Measurements from ENCODE around the gene ZNF12.

Gene ZNF12

DNA sequence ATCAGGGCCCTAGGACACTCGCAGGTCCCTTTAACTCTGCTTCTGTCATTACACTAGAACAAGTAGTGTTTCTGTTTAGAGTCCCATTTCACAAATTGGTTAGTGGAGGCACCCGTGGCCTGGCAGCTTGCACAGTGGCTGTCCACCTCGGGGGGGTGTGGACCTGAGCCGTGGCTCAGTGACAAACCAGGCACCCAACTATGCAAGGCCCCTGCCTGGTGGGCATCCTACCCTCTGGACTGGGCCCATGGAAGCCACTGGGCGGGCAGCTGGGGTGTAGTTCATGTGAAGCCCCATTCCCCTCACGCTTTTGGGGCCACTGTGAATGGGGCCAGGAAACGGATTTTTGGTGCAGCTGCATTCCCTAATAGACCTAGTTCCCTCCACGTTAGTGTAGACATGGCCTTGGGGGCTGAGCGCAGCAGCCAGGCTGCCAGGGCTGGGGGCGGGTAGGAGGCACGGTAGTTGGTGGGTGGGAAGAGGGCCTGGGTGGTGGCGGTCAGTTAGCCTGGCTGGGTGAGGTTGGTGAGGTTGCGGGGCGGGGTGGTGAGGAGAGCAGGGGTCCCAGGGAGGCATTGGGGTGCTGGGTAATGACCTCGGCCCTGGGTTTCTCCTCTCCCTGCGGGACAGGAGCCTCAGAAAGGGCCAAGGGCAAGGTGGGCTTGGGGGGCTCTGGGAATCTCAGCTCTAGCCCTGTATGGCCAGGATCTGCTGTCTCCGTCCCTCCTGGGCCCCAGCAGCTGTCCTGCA lies 50.9 kb downstream of the ZNF12 start:
- no peak overlapping the region for H3K27ac Mint-ChIP-seq
- H3K27me3 Mint-ChIP-seq, result no peaks in the 10 kb centered on the region
- no peak overlapping the region for H3K4me3 Mint-ChIP-seq
- peaks cover 39% of the 10 kb centered on the region for H3K36me3 Mint-ChIP-seq (ENCODE audit: low read depth)
- DNase-seq, result no peak
- peaks cover 5% of the 10 kb centered on the region for H3K9me3 Mint-ChIP-seq
- H3K4me1 Mint-ChIP-seq (ENCODE audit: low read depth), result peaks cover 6% of the 10 kb centered on the region

DNA sequence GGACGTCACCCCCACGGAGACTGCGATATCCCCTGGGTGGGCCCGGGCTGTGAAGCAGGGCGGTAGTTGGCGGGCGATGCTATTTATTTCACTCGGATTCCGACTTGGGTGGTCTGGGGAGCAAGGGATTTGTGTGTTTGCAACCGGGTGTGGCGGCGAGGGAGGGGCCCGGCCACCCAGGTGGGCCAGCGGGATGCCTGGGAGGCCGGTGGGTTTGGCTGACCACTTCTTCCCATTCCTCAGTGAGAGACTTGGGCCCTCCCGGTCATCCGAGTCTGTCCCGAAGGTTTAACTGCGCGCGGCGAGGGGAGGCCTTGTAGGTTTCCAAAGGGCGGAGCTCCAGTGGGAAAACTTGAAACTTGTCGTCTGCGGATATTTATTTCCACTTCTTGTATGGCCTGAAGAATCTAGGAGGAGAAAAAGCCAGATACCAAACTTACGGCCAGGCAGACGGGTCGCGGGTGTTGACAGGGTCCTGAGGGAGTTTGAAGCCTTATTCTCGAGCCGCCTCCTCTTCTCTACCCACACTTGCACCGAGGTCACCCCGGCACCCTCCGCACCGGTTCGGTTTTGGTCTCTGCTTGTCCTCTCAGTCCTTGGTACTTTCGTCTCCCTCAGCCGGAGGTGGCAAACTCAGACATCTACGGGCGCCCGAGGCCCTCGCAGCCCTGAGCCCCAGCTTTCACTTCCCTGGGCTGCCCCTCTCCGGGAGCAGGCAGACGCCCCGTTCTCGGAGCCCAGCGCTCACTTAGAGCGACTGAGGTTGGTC lies 51.7 kb downstream of the ZNF12 start:
- H3K36me3 Mint-ChIP-seq (ENCODE audit: low read depth), result peaks cover 46% of the 10 kb centered on the region
- H3K9me3 Mint-ChIP-seq, result peaks cover 7% of the 10 kb centered on the region
- peaks cover 6% of the 10 kb centered on the region for H3K4me1 Mint-ChIP-seq (ENCODE audit: low read depth)
- H3K27ac Mint-ChIP-seq, result no peak overlapping the region
- H3K4me3 Mint-ChIP-seq, result no peak overlapping the region
- no peaks in the 10 kb centered on the region for H3K27me3 Mint-ChIP-seq
- DNase-seq, result no peak

DNA sequence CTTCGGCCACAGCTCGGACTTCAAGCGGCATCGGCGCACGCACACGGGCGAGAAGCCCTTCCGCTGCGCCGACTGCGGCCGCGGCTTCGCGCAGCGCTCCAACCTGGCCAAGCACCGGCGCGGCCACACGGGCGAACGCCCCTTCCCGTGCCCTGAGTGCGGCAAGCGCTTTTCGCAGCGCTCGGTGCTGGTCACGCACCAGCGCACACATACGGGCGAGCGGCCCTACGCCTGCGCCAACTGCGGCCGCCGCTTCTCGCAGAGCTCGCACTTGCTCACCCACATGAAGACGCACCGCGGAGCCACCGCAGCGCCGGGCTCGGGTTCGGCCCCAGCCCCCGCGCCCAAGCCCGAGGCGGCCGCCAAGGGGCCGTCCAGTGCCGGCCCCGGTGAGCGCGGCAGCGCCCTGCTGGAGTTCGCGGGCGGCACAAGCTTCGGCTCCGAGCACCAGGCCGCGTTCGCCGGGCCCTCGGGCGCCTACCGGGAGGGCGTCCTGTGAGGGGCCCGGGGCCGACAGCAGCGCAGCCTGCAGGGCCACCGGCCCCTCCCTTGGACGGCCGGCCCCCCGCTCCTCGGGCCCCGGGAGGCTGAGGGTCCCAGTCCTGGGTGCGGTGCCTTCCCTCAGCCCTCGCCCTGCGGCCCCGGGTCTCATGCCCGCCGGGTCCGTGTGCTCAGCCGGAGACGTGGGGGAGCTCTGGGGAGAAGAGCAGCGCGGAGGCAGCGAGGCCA lies 52.5 kb downstream of the ZNF12 start:
- no peak for DNase-seq
- H3K27me3 Mint-ChIP-seq, result no peaks in the 10 kb centered on the region
- H3K4me1 Mint-ChIP-seq (ENCODE audit: low read depth), result peaks cover 6% of the 10 kb centered on the region
- H3K4me3 Mint-ChIP-seq, result no peak overlapping the region
- H3K9me3 Mint-ChIP-seq, result peaks cover 7% of the 10 kb centered on the region
- peaks cover 54% of the 10 kb centered on the region for H3K36me3 Mint-ChIP-seq (ENCODE audit: low read depth)
- H3K27ac Mint-ChIP-seq, result no peak overlapping the region

DNA sequence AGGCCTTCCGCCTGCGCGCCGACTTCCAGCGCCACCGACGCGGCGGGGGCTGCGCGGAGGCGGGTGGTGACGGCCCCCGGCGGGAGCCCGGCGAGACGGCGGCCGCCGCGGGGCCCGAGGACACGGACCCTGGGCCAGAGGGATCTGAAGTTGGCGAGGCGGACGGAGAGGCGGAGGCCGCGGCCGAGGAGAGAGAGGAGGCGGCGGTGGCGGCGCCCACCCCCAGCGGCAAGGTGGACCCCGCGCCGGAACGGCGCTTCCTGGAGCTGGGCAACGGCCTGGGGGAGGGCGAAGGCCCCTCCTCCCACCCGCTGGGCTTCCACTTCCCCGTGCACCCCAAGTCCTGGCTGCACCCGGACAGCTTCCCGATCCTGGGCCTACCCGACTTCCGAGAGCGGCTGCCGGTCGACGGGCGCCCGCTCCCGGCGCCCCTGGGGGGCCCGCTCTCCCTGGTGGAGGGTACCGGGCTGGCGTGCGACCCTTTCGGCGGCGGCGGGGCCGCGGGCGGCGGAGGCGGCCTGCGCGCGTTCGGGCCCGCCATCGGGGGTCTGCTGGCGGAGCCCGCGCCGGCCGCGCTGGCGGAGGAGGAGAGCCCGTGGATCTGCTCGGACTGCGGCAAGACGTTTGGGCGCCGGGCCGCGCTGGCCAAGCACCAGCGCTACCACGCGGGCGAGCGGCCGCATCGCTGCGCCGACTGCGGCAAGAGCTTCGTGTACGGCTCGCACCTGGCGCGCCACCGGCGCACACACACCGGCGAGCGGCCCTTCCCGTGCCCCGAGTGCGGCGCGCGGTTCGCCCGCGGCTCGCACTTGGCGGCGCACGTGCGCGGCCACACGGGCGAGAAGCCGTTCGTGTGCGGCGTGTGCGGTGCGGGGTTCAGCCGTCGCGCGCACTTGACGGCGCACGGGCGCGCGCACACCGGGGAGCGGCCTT lies 53.4 kb downstream of the ZNF12 start:
- Mint-ChIP-seq H3K36me3 (ENCODE audit: low read depth) (peaks cover 63% of the 10 kb centered on the region), H3K9me3 (peaks cover 7% of the 10 kb centered on the region), H3K4me3 (no peak overlapping the region), H3K4me1 (ENCODE audit: low read depth) (no peaks in the 10 kb centered on the region), H3K27me3 (no peaks in the 10 kb centered on the region), H3K27ac (no peak overlapping the region)
- DNase-seq, result peak; percentile 22

DNA sequence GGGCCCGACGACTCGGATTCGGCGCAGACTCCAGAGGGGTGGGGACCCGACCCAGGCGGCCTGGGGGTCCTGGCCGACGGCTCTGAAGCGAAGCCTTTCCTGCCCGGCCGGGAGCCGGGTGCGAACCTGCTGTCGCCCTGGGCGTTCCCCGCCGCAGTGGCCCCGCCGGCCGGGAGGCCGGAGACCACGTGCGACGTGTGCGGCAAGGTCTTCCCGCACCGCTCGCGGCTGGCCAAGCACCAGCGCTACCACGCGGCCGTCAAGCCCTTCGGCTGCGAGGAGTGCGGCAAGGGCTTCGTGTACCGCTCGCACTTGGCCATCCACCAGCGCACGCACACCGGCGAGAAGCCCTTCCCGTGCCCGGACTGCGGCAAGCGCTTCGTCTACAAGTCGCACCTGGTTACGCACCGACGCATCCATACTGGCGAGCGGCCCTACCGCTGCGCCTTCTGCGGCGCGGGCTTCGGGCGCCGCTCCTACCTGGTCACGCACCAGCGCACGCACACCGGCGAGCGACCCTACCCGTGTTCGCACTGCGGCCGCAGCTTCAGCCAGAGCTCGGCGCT lies 54.2 kb downstream of the ZNF12 start:
- H3K4me3 Mint-ChIP-seq, result no peak overlapping the region
- no peak overlapping the region for H3K27ac Mint-ChIP-seq
- H3K27me3 Mint-ChIP-seq, result no peaks in the 10 kb centered on the region
- H3K4me1 Mint-ChIP-seq (ENCODE audit: low read depth), result no peaks in the 10 kb centered on the region
- DNase-seq, result peak; percentile 22
- peaks cover 71% of the 10 kb centered on the region for H3K36me3 Mint-ChIP-seq (ENCODE audit: low read depth)
- H3K9me3 Mint-ChIP-seq, result peaks cover 7% of the 10 kb centered on the region

DNA sequence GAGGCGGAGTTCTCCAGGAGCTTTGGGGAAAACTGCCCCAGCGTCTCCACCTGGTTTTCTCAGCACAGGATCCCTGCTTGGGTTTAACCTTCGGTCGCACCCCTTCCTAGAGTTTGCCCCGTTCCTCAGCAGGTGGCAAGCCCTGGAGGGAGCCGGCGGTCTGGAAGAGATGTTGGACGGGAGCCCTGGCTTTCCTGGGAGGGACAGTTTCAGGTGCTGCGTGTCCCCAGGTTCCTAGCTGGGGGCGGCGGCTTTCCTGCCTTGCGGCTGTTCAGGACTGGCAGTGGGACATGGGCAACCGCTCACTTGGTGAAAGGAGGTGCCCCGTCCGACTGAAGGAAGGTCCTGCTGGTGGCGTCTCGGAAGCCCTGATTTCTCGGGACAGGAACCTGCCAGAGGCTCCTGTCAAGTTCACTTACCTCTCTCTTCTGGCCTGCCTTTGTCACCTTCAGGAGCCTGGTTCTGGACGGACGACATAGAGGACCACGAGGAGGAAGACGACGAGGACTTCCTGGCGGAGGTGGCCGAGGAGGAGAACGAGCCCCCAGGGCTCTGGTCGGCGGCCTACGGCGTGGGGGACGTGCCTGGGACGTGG lies 54.8 kb downstream of the ZNF12 start:
- peaks cover 7% of the 10 kb centered on the region for H3K9me3 Mint-ChIP-seq
- H3K4me1 Mint-ChIP-seq (ENCODE audit: low read depth), result no peaks in the 10 kb centered on the region
- peaks cover 74% of the 10 kb centered on the region for H3K36me3 Mint-ChIP-seq (ENCODE audit: low read depth)
- peak; percentile 23 for DNase-seq
- no peak overlapping the region for H3K4me3 Mint-ChIP-seq
- no peak overlapping the region for H3K27ac Mint-ChIP-seq
- H3K27me3 Mint-ChIP-seq, result no peaks in the 10 kb centered on the region

DNA sequence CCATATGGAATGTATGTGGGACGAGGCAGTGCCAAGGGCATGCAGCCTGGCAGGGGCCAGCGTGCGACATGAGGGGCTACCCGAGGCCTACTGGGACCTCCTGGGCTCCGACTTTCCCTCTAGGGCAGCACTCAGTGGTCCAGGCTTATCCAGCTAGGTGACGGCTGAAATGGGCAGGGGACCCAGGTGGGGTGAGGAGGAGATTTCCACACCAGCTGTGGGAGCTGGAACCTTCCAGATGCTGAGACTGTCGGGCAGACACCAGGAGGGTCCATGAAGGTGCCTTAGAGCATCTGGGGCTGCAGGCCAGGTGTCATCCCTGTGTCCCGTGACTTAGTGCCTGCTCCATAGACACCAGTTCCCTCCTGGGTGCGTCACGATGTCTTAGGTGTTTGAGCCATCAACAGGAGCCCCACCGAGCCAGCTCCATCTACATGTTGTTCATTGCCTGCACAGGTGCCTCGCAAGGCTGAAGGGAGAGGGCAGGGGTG lies 56.2 kb downstream of the ZNF12 start:
- Mint-ChIP-seq H3K4me3 (no peak overlapping the region), H3K27ac (no peak overlapping the region), H3K4me1 (ENCODE audit: low read depth) (no peaks in the 10 kb centered on the region), H3K9me3 (peaks cover 7% of the 10 kb centered on the region), H3K36me3 (ENCODE audit: low read depth) (peaks cover 79% of the 10 kb centered on the region), H3K27me3 (no peaks in the 10 kb centered on the region)
- DNase-seq, result no peak

DNA sequence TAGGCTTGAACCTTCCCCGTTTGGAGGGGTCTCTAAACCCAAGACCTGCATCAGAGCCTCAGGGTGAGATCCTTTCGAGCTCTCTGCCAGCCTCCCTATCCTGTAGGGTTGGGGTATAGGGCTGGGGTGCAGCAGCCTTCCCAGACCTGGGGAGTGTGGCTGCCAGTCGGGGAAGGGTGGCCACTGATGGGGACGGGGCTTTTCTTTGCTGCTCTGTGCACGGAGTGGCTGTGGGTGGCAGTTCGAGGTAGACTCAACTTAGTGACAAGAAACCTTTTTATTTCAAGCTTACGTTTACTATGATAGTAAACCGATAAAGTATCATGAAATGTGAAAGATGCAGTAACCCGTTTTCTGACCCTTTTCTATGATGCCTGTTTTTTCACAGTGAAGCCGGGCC lies 56.7 kb downstream of the ZNF12 start:
- H3K9me3 Mint-ChIP-seq, result peaks cover 7% of the 10 kb centered on the region
- no peaks in the 10 kb centered on the region for H3K4me1 Mint-ChIP-seq (ENCODE audit: low read depth)
- no peak for DNase-seq
- no peak overlapping the region for H3K27ac Mint-ChIP-seq
- H3K27me3 Mint-ChIP-seq, result no peaks in the 10 kb centered on the region
- peaks cover 79% of the 10 kb centered on the region for H3K36me3 Mint-ChIP-seq (ENCODE audit: low read depth)
- no peak overlapping the region for H3K4me3 Mint-ChIP-seq

DNA sequence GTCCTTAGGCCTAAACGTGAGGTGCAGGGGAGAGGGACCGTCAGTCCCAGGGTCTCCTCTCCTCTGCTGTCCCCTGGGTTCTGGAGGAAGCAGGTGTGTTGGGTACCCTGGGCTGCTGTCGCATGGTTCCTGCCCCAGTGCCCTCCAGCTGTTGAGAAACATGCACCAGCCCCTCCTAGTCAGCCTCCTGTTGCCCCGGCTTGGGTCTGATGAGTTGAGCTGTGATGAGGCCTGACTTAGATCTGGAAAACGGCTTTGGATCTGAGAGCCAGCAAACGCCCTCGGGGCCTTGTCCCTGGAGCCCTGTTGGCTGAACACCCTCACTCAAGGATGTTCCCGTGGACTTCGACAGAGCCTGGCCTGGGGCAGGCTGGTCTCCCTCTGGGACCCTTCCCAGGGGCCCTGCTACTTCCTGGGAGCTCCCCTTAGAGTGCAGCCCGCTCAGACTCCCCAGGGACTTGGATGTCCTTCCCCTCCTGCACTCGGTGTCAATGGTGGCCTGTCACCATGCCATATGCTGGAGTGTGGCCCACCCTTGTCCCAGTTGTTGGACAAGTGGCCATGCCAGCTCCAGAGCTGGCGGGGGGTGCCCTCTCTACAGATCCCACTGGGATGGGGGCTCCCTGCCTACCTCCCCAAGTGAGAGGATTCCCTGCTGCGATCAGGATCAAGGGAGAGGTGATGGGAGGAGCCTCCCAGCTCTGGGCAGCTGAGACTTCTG lies 57.3 kb downstream of the ZNF12 start:
- Mint-ChIP-seq H3K4me1 (ENCODE audit: low read depth) (no peaks in the 10 kb centered on the region), H3K27ac (no peak overlapping the region), H3K9me3 (peaks cover 4% of the 10 kb centered on the region), H3K36me3 (ENCODE audit: low read depth) (peaks cover 81% of the 10 kb centered on the region), H3K27me3 (no peaks in the 10 kb centered on the region), H3K4me3 (no peak overlapping the region)
- DNase-seq, result no peak

DNA sequence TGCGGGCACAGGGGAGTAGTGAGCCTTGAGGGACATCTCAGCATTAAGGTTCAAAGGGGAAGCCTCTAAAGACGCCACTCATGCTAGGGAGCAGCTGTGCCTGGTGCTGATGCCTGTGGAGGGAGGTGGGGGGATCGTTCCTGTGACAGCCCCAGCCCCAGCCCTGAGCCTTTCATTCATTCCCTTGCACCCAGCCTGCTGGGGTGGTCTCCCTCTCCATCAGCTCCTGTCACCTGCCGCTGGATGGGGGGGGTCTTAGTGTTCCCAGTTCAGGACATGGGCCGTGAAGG lies 58.0 kb downstream of the ZNF12 start:
- H3K9me3 Mint-ChIP-seq, result peaks cover 4% of the 10 kb centered on the region
- H3K4me1 Mint-ChIP-seq (ENCODE audit: low read depth), result no peaks in the 10 kb centered on the region
- peaks cover 87% of the 10 kb centered on the region for H3K36me3 Mint-ChIP-seq (ENCODE audit: low read depth)
- no peak overlapping the region for H3K27ac Mint-ChIP-seq
- DNase-seq, result no peak
- H3K27me3 Mint-ChIP-seq, result no peaks in the 10 kb centered on the region
- H3K4me3 Mint-ChIP-seq, result no peak overlapping the region

DNA sequence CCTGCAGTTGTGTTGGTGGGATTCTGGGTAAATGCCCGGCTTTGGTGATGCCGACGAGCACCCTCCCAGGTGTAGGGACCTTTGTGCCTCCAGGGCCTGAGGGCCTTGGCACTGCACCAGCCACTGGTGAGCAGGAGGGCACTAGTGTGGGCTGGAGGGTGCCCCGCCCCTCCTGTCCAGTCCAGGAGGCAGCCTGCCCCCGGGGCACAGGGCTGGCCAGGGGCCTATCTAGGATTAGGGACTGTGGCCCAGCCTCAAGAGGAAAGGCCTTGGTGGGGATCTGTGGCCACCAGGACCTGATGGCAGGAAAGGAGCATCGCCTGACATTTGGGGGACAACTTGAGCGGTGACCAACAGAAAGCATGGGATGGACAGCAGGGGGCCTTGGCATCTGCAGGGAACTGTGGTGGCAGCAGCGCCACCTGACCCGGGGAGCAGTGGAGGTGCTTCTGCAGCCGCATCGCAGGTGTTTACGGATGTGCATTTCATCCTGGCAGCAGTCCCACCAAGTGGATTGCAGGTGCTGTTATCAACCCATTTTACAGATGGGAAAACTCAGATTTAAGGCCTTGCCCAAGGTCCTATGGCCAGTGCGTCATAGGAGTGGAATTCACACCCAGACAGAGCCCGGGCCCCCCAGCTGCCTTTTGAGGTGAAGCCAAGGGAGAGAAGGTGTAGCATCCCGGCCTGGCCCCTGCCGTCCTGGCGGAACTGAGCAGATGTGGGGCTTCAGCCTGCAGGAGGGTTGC lies 58.5 kb downstream of the ZNF12 start:
- H3K4me1 Mint-ChIP-seq (ENCODE audit: low read depth), result no peaks in the 10 kb centered on the region
- DNase-seq, result no peak
- H3K36me3 Mint-ChIP-seq (ENCODE audit: low read depth), result peaks cover 92% of the 10 kb centered on the region
- no peak overlapping the region for H3K27ac Mint-ChIP-seq
- no peak overlapping the region for H3K4me3 Mint-ChIP-seq
- H3K9me3 Mint-ChIP-seq, result peaks cover 4% of the 10 kb centered on the region
- no peaks in the 10 kb centered on the region for H3K27me3 Mint-ChIP-seq

DNA sequence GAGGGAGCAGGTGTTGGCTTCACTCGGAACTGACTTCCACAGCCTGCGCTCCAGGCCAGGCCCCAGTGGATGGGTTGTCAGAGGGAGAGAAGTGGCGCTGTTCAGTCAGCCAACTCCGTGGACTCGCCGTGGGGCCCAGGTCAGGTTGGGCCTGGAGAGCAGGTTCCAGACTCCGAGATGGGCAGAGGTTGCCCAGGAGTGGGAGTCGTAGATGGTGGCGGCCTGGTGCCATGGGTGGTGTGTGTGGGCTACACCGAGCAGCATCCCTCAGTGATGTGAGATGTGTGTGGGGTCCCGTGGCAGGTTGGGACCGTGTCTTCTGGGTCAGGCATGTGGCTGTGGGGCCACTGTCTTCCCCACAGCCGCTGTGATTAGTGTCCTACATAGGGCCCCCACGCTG lies 59.2 kb downstream of the ZNF12 start:
- Mint-ChIP-seq H3K4me1 (ENCODE audit: low read depth) (no peaks in the 10 kb centered on the region), H3K27me3 (no peaks in the 10 kb centered on the region), H3K9me3 (peaks cover 4% of the 10 kb centered on the region), H3K27ac (no peak overlapping the region), H3K4me3 (no peak overlapping the region), H3K36me3 (ENCODE audit: low read depth) (peaks cover 94% of the 10 kb centered on the region)
- DNase-seq, result no peak
